ENCODE measurements around the gene C1orf216.
"Not testable (repeated sequence)": the region's sequence is repeated elsewhere in the genome, so short reads cannot be mapped to it uniquely, and the experiment has no call there.

C1orf216 gene

DNA sequence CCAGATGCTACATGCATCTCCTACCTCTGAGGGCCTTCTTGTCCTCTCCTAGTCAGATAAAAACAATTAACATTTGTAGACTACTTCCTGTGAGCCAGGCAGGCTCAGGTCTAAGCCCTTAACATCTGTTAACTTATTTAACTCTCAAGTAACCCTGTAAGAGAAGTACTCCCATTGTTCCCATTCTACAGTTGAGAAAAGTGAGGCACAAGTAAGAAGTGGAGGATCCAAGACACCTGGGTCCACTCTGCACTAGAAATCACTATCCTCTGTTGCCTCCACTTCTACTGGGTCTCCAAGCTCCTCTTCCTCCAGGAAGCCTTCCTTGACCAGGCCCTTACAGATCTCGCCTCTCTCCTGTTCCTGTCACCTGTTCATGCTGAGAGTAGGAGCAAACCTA is 9.7 kb downstream of the C1orf216 start:
- H3K4me3 ChIP-seq = peak overlapping the region in 1 of 10 experiments; percentile 70; a peak in 1 of 20 replicates

DNA sequence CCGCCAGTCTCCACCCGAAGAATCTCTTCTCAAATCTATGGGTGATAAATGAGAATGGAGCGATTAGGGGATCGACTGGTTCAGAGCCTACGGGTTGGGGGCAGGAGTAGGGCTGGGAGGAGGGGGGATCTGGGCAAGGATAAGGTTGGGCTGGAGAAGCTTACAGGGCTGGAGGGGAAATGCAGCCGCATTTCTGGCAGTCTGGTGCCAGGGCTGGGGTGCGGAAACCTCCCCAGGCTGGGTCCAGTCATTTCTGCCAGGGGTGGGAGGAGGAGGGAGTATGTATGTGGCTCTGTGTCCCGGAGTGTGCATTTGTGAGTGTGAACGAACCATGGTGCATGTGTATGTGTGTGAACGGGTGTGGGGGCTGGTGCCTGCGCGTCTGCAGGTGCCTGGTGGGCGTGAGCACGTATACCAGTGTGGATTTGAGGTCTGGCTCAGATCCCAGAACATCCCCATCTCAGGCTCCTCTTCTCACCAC is 10.2 kb downstream of the C1orf216 start:
- peaks cover 12 to 31% (median 22%) of the 10 kb centered on the region in 11 experiments; a peak in 19 of 22 replicates for H3K27me3 ChIP-seq

More for the DNA sequence above, 9.7 kb downstream of the C1orf216 start:
- Histone ChIP-seq H3K9me3 (replicated peaks in 1 of 11) (no peaks in the 10 kb centered on the region), H3K4me1 (peaks cover 7 to 24% (median 17%) of the 10 kb centered on the region in 10 experiments; a peak in 17 of 20 replicates), H3K4me2 (peak overlapping the region in 10 of 11 experiments; percentile 93 to 100 (median 98); a peak in 16 of 22 replicates), H3K9ac (peak overlapping the region in 2 of 11 experiments; percentile 82 to 87; a peak in 2 of 22 replicates), H3K27ac (no peak overlapping the region), H3K36me3 (peaks cover 7 to 30% (median 12%) of the 10 kb centered on the region in 11 experiments; a peak in 20 of 22 replicates), H3K27me3 (peaks cover 12 to 31% (median 22%) of the 10 kb centered on the region in 11 experiments; a peak in 19 of 22 replicates), H4K20me1 (peaks cover 0 to 50% (median 11%) of the 10 kb centered on the region in 11 experiments; a peak in 16 of 22 replicates)
- TF ChIP-seq Cebpa-rat (IDR thresholded peaks at IDR 0.05) = no peak

DNA sequence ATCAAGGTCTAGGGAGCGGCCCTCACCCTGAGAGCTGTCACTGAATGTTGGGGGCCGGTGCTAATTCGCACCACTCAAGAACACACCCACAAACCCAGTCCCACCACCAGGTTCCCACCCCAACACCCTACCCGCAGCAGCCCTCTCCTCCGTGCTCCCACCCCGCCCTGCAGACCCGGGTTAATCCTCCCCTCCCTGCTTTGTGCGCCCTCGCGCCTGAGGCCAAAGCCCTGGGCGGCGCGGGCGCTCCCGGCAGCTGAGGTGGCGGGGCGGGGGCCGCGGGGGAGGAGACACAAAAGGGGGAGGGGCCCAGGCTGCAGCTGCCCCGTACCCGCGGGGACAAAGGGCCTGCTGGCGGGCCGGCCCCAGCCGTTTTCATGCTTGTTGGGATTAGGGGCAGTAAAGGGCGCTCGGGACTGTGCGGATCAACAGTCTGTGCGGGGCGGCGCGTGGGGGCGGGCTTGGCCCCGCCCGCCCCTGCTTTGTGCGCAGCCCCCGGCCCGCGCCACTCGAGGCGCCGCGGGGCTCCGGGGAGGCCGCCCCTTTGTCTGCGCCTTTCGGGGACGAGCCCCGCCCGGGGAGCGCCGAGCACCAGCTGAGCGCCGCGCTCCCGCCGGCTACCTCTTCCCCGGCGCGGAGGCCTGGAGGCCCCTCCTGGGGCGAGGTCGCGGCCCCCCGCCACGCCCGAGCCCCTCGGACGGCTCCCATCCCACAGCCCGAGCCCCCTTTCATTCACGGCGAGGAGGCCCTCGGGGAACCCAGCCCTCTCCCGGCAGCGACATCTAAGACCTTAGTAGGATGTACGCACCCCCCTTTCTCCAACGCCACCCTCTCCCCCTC is 10.9 kb downstream of the C1orf216 start:
- Histone ChIP-seq H3K4me2 (peak overlapping the region; percentile 93 to 100 (median 98)), H3K27ac (peak overlapping the region in 8 of 11 experiments; percentile 54 to 74 (median 65); a peak in 16 of 22 replicates), H3K4me3 (peak overlapping the region; percentile 63 to 78 (median 70)), H3K4me1 (peaks cover 7 to 24% (median 17%) of the 10 kb centered on the region in 10 experiments; a peak in 17 of 20 replicates), H3K9ac (peak overlapping the region; percentile 66 to 87 (median 76); a peak in 21 of 22 replicates), H3K27me3 (peaks cover 12 to 31% (median 22%) of the 10 kb centered on the region in 11 experiments; a peak in 19 of 22 replicates), H4K20me1 (peaks cover 0 to 38% (median 0%) of the 10 kb centered on the region in 11 experiments; a peak in 9 of 22 replicates), H3K36me3 (peaks cover 0 to 19% (median 1%) of the 10 kb centered on the region in 11 experiments; a peak in 7 of 22 replicates), H3K9me3 (replicated peaks in 1 of 11) (no peaks in the 10 kb centered on the region)
- TF ChIP-seq Cebpa-rat (IDR thresholded peaks at IDR 0.05) = no peak

More for the DNA sequence above, 10.2 kb downstream of the C1orf216 start:
- H4K20me1 ChIP-seq = peaks cover 0 to 45% (median 6%) of the 10 kb centered on the region in 11 experiments; a peak in 16 of 22 replicates
- peak overlapping the region; percentile 93 to 100 (median 98) for H3K4me2 ChIP-seq
- H3K4me3 ChIP-seq = peak overlapping the region; percentile 63 to 78 (median 70)
- peak overlapping the region in 10 of 11 experiments; percentile 66 to 87 (median 76); a peak in 20 of 22 replicates for H3K9ac ChIP-seq
- peaks cover 7 to 24% (median 17%) of the 10 kb centered on the region in 10 experiments; a peak in 17 of 20 replicates for H3K4me1 ChIP-seq
- H3K36me3 ChIP-seq = peaks cover 3 to 25% (median 8%) of the 10 kb centered on the region in 11 experiments; a peak in 18 of 22 replicates
- peak overlapping the region in 7 of 11 experiments; percentile 54 to 74 (median 68); a peak in 14 of 22 replicates for H3K27ac ChIP-seq
- H3K9me3 ChIP-seq (replicated peaks in 1 of 11) = no peaks in the 10 kb centered on the region
- no peak for TF ChIP-seq Cebpa-rat (IDR thresholded peaks at IDR 0.05)

DNA sequence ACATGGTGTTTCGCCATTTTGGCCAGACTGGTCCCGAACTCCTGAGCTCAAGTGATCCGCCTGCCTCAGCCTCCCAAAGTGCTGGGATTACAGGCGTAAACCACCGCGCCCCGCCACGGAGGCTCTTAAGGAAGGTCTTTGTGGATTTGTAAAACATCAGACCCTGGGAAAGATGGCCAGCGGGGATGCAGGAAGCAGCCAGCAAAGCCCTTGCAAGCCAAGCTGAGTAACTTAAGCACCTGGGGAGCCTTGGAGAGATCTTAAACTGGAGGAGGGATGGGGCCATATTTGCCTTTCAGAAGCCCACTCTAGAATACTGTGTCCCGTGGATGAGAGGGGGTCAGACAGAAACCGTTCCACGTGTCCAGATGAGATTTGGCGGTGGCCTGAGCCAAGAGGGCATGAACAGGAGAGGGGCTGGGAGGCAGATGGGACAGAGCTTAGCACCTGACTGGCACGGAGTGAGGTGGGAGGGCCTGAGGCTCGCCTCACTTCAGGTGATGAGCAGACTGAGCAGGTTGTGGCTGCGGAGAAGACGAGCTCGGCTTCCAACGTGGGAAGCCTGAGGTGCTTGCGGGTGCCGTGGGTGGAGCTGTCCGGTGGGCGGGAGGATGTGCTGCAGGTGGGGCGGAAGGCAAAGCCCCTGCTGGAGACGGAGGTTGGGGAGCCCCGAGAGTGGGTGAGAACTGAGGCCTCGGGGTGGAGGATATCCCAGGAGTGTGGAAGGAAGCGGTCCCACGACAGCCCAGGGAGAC is 11.7 kb downstream of the C1orf216 start:
- Histone ChIP-seq H3K4me1 (peaks cover 7 to 24% (median 17%) of the 10 kb centered on the region in 10 experiments; a peak in 17 of 20 replicates), H4K20me1 (peaks cover 0 to 32% (median 0%) of the 10 kb centered on the region in 11 experiments; a peak in 8 of 22 replicates), H3K27me3 (peaks cover 12 to 31% (median 22%) of the 10 kb centered on the region in 11 experiments; a peak in 19 of 22 replicates), H3K9ac (peak overlapping the region in 10 of 11 experiments; percentile 66 to 87 (median 76); a peak in 16 of 22 replicates), H3K36me3 (peaks cover 0 to 12% (median 0%) of the 10 kb centered on the region in 11 experiments; a peak in 2 of 22 replicates), H3K9me3 (replicated peaks in 1 of 11) (no peaks in the 10 kb centered on the region), H3K27ac (no peak overlapping the region), H3K4me3 (peak overlapping the region; percentile 63 to 78 (median 70); a peak in 19 of 20 replicates), H3K4me2 (peak overlapping the region; percentile 93 to 100 (median 98))
- TF ChIP-seq Cebpa-rat (IDR thresholded peaks at IDR 0.05) = no peak

GRCh38 chr1:35702508-35702907 is 16.2 kb downstream of the C1orf216 start:
- Histone ChIP-seq H4K20me1 (0 out of 22 replicates have a peak, but pooled peaks cover 0 to 6% (median 0%) of the 10 kb centered on the region in 11 experiments), H3K4me1 (peaks cover 0 to 6% (median 5%) of the 10 kb centered on the region in 10 experiments; a peak in 14 of 20 replicates), H3K9ac (no peak overlapping the region), H3K4me3 (no peak overlapping the region), H3K9me3 (replicated peaks in 1 of 11) (peaks cover 0 to 9% (median 0%) of the 10 kb centered on the region in 11 experiments; a peak in 7 of 22 replicates), H3K36me3 (no peaks in the 10 kb centered on the region), H3K4me2 (no peak overlapping the region), H3K27ac (no peak overlapping the region), H3K27me3 (peaks cover 5 to 14% (median 8%) of the 10 kb centered on the region in 11 experiments; a peak in 18 of 22 replicates)
- no peak for TF ChIP-seq Cebpa-rat (IDR thresholded peaks at IDR 0.05)

- not testable (repeated sequence) for H3K4me2 ChIP-seq; H4K20me1 ChIP-seq; H3K36me3 ChIP-seq; H3K9ac ChIP-seq; H3K4me3 ChIP-seq; H3K27me3 ChIP-seq; H3K27ac ChIP-seq; H3K4me1 ChIP-seq; H3K9me3 ChIP-seq (replicated peaks in 1 of 11)
Observed at GRCh38 chr1:35699152-35699551, 19.5 kb downstream of the C1orf216 start.

- Histone ChIP-seq H3K36me3 (no peaks in the 10 kb centered on the region), H3K9me3 (replicated peaks in 1 of 11) (no peaks in the 10 kb centered on the region), H3K27me3 (no peaks in the 10 kb centered on the region), H3K27ac (no peak overlapping the region), H4K20me1 (no peaks in the 10 kb centered on the region), H3K4me1 (peaks cover 0 to 9% (median 6%) of the 10 kb centered on the region in 10 experiments; a peak in 9 of 20 replicates), H3K9ac (no peak overlapping the region), H3K4me2 (no peak overlapping the region), H3K4me3 (no peak overlapping the region)
- no peak for TF ChIP-seq Cebpa-rat (IDR thresholded peaks at IDR 0.05)
Observed at GRCh38 chr1:35692317-35692716, 26.4 kb downstream of the C1orf216 start.

- Histone ChIP-seq H3K4me1 (peaks cover 0 to 9% (median 6%) of the 10 kb centered on the region in 10 experiments; a peak in 9 of 20 replicates), H3K27ac (no peak overlapping the region), H3K4me3 (no peak overlapping the region), H3K9ac (no peak overlapping the region), H3K27me3 (no peaks in the 10 kb centered on the region), H4K20me1 (no peaks in the 10 kb centered on the region), H3K4me2 (peak overlapping the region in 3 of 11 experiments; percentile 33 to 53 (median 45); a peak in 2 of 22 replicates), H3K9me3 (replicated peaks in 1 of 11) (no peaks in the 10 kb centered on the region), H3K36me3 (no peaks in the 10 kb centered on the region)
- no peak for TF ChIP-seq Cebpa-rat (IDR thresholded peaks at IDR 0.05)
Observed at GRCh38 chr1:35691571-35692220, 27.0 kb downstream of the C1orf216 start.

Data from BLaER1 treated with 17β-estradiol and CSF1 and Interleukin-3, amounts not matched to agents 10 nM and 100 nM (cell line).